ENCODE measurements around the gene COG5. TPM values are rescaled to one million over a fixed set of nuclear protein-coding genes. Genes with fewer than 3 reads are reported as not detected.

COG5 gene
- total RNA-seq, 1 donor from 2014 or later: 29.5 TPM

- Mint-ChIP-seq H3K36me3 (ENCODE audit: unreplicated experiment) (no peaks in the 10 kb centered on the region), H3K27ac (ENCODE audit: unreplicated experiment) (no peak overlapping the region), H3K27me3 (ENCODE audit: unreplicated experiment) (no peaks in the 10 kb centered on the region), H3K4me1 (ENCODE audit: low read depth, unreplicated experiment) (peaks cover 9% of the 10 kb centered on the region), H3K9me3 (ENCODE audit: unreplicated experiment) (no peaks in the 10 kb centered on the region), H3K4me3 (ENCODE audit: unreplicated experiment) (no peak overlapping the region)
- TF ChIP-seq CTCF (IDR thresholded peaks at IDR 0.05; ENCODE audit: partially characterized antibody, unreplicated experiment): no peak
- DNase-seq: no peak
Observed at GRCh38 chr7:107479303-107479702, 84.4 kb downstream of the COG5 start.

- Mint-ChIP-seq H3K9me3 (ENCODE audit: unreplicated experiment) (no peaks in the 10 kb centered on the region), H3K27ac (ENCODE audit: unreplicated experiment) (no peak overlapping the region), H3K27me3 (ENCODE audit: unreplicated experiment) (no peaks in the 10 kb centered on the region), H3K36me3 (ENCODE audit: unreplicated experiment) (no peaks in the 10 kb centered on the region), H3K4me1 (ENCODE audit: low read depth, unreplicated experiment) (peaks cover 16% of the 10 kb centered on the region), H3K4me3 (ENCODE audit: unreplicated experiment) (no peak overlapping the region)
- no peak for DNase-seq
- no peak for TF ChIP-seq CTCF (IDR thresholded peaks at IDR 0.05; ENCODE audit: partially characterized antibody, unreplicated experiment)
Observed at GRCh38 chr7:107474104-107474521, 89.6 kb downstream of the COG5 start.

- no peaks in the 10 kb centered on the region for H3K36me3 Mint-ChIP-seq (ENCODE audit: unreplicated experiment)
- no peak overlapping the region for H3K4me3 Mint-ChIP-seq (ENCODE audit: unreplicated experiment)
- DNase-seq: no peak
- H3K9me3 Mint-ChIP-seq (ENCODE audit: unreplicated experiment): peaks cover 2% of the 10 kb centered on the region
- TF ChIP-seq CTCF (IDR thresholded peaks at IDR 0.05; ENCODE audit: partially characterized antibody, unreplicated experiment): no peak
- H3K27me3 Mint-ChIP-seq (ENCODE audit: unreplicated experiment): no peaks in the 10 kb centered on the region
- no peak overlapping the region for H3K27ac Mint-ChIP-seq (ENCODE audit: unreplicated experiment)
- H3K4me1 Mint-ChIP-seq (ENCODE audit: low read depth, unreplicated experiment): peaks cover 16% of the 10 kb centered on the region
Observed at GRCh38 chr7:107472116-107472515, 91.6 kb downstream of the COG5 start.

GRCh38 chr7:107471292-107472070 lies 92.2 kb downstream of the COG5 start:
- no peak overlapping the region for H3K4me3 Mint-ChIP-seq (ENCODE audit: unreplicated experiment)
- no peak for DNase-seq
- H3K36me3 Mint-ChIP-seq (ENCODE audit: unreplicated experiment): no peaks in the 10 kb centered on the region
- no peaks in the 10 kb centered on the region for H3K27me3 Mint-ChIP-seq (ENCODE audit: unreplicated experiment)
- H3K27ac Mint-ChIP-seq (ENCODE audit: unreplicated experiment): no peak overlapping the region
- peaks cover 16% of the 10 kb centered on the region for H3K4me1 Mint-ChIP-seq (ENCODE audit: low read depth, unreplicated experiment)
- peaks cover 2% of the 10 kb centered on the region for H3K9me3 Mint-ChIP-seq (ENCODE audit: unreplicated experiment)
- TF ChIP-seq CTCF (IDR thresholded peaks at IDR 0.05; ENCODE audit: partially characterized antibody, unreplicated experiment): no peak

- H3K27me3 Mint-ChIP-seq (ENCODE audit: unreplicated experiment): peaks cover 1% of the 10 kb centered on the region
- H3K36me3 Mint-ChIP-seq (ENCODE audit: unreplicated experiment): no peaks in the 10 kb centered on the region
- DNase-seq: no peak
- H3K4me3 Mint-ChIP-seq (ENCODE audit: unreplicated experiment): peak within 1 kb of the TSS; percentile 51
- TF ChIP-seq CTCF (IDR thresholded peaks at IDR 0.05; ENCODE audit: partially characterized antibody, unreplicated experiment): no peak
- H3K27ac Mint-ChIP-seq (ENCODE audit: unreplicated experiment): peak within 1 kb of the TSS; percentile 59
- H3K4me1 Mint-ChIP-seq (ENCODE audit: low read depth, unreplicated experiment): peaks cover 14% of the 10 kb centered on the region
- H3K9me3 Mint-ChIP-seq (ENCODE audit: unreplicated experiment): peaks cover 2% of the 10 kb centered on the region
Observed at GRCh38 chr7:107469929-107470328, 93.8 kb downstream of the COG5 start, which contains the start of gene GPR22. GPR22 (plus strand) TSS chr7:107470057; CDS start chr7:107474061, 4,004 bp downstream.
